Spleen (tissue), 7 donors: ENCODE data around the gene GMDS.

ENCODE experiments used
- CTCF ChIP-seq, 11 experiments: fragments of 200-600 bp in 7 of 11; fragments of 450-650 bp in 4 of 11; sonication (generic) in 4 of 11; IDR thresholded peaks in 8 of 11; conservative IDR thresholded peaks in 3 of 11; 1 replicate in 7 of 11; 2 replicates in 4 of 11; pipeline versions ENCODE4 v1.4.0 to v1.8.0; 2016 to 2021; ENCODE audit warnings: antibody characterized with exemption in 11 of 11, inconsistent platforms in 4 of 11, mild to moderate bottlenecking in 1 of 11
- POLR2A ChIP-seq, 3 donors: fragments of 450-650 bp; IDR thresholded peaks; one replicate each; pipeline ENCODE4 v1.5.1; 2017; ENCODE audit warnings: antibody characterized with exemption in 3 of 3, mild to moderate bottlenecking in 1 of 3
- POLR2AphosphoS5 ChIP-seq, 3 donors: sonication (generic); formaldehyde crosslinking; IDR thresholded peaks; one replicate each; pipeline ENCODE4 v1.5.1; 2017; ENCODE audit warnings: antibody characterized with exemption in 3 of 3
- donor health status: DM: no; HTN: no; CAD: no; lungs with moderate emphysema.
- donor health status: DM: no; HTN: no; CAD: no.
- donor health status: DM: no; HTN: no; CAD: no.

- no peak for TF ChIP-seq CTCF (IDR thresholded peaks at IDR 0.05 in 8 of 11, conservative IDR thresholded peaks at IDR 0.05 in 3 of 11)
- no peak for TF ChIP-seq POLR2AphosphoS5 (IDR thresholded peaks at IDR 0.05)
- TF ChIP-seq POLR2A (IDR thresholded peaks at IDR 0.05): no peak
Observed at GRCh38 chr6:1832358-1832757, 413.0 kb downstream of the GMDS start.
